Measurements from ENCODE around the gene SMAGP. TPM values are rescaled to one million over a fixed set of nuclear protein-coding genes. Genes with fewer than 3 reads are reported as not detected.
"Not testable (repeated sequence)": the region's sequence is repeated elsewhere in the genome, so short reads cannot be mapped to it uniquely, and the experiment has no call there.

The SMAGP gene
- total and polyA plus RNA-seq, 4 donors, result 2.4 to 6.4 (median 4.2) TPM

GRCh38 chr12:51318846-51319599, 48.8 kb upstream of the SMAGP start:
- no peaks in the 10 kb centered on the region for H3K27me3 ChIP-seq (ENCODE audit: control insufficient read depth in 4 of 4, insufficient read depth in 4 of 4, low read length in 3 of 4)
- WGBS, result 63% methylated on average over 3 of the region's 3 CpGs
- TF ChIP-seq ZBTB33 (IDR thresholded peaks at IDR 0.05) (no peak), JUND (IDR thresholded peaks at IDR 0.05) (no peak), ATF3 (IDR thresholded peaks at IDR 0.05) (no peak), REST (IDR thresholded peaks at IDR 0.05) (no peak), TAF1 (conservative IDR thresholded peaks at IDR 0.05) (no peak), RXRA (IDR thresholded peaks at IDR 0.05) (no peak), CTCF (IDR thresholded peaks at IDR 0.05; ENCODE audit: low read depth, low read length, missing input control) (no peak), RAD21 (IDR thresholded peaks at IDR 0.05) (no peak), NR2F2 (IDR thresholded peaks at IDR 0.05) (no peak), GABPA (IDR thresholded peaks at IDR 0.05 in 1 of 2, conservative IDR thresholded peaks at IDR 0.05 in 1 of 2) (no peak), FOXA2 (IDR thresholded peaks at IDR 0.05) (no peak), EGR1 (IDR thresholded peaks at IDR 0.05; ENCODE audit: low read depth in 2 of 2) (no peak), HNF4A (conservative IDR thresholded peaks at IDR 0.05) (no peak), YY1 (IDR thresholded peaks at IDR 0.05) (no peak), MAX (IDR thresholded peaks at IDR 0.05) (no peak), FOXA1 (IDR thresholded peaks at IDR 0.05) (no peak), SP1 (IDR thresholded peaks at IDR 0.05) (no peak), HNF4G (IDR thresholded peaks at IDR 0.05) (no peak)
- H3K36me3 ChIP-seq (ENCODE audit: control insufficient read depth in 4 of 4, insufficient read depth in 3 of 4, low read depth in 1 of 4, low read length in 3 of 4), result no peaks in the 10 kb centered on the region
- peak overlapping the region; percentile 1 to 59 for H3K27ac ChIP-seq (ENCODE audit: low read depth in 1 of 2, low read length in 2 of 2)
- no peaks in the 10 kb centered on the region for H3K9me3 ChIP-seq (ENCODE audit: control insufficient read depth in 4 of 4, low read length in 3 of 4)
- H3K9ac ChIP-seq (ENCODE audit: low read depth in 1 of 2, low read length in 2 of 2), result no peak overlapping the region
- no peak for DNase-seq (ENCODE audit: low spot score)
- H3K4me1 ChIP-seq (ENCODE audit: control insufficient read depth in 4 of 4, insufficient read depth in 4 of 4, low read length in 3 of 4), result no peaks in the 10 kb centered on the region
- H3K4me3 ChIP-seq (ENCODE audit: low read depth in 1 of 3, low read length in 3 of 3), result no peak overlapping the region

GRCh38 chr12:51318057-51318806, 48.0 kb upstream of the SMAGP start:
- not testable (repeated sequence) for H3K9me3 ChIP-seq (ENCODE audit: control insufficient read depth in 4 of 4, low read length in 3 of 4); DNase-seq (ENCODE audit: low spot score); H3K27me3 ChIP-seq (ENCODE audit: control insufficient read depth in 4 of 4, insufficient read depth in 4 of 4, low read length in 3 of 4); H3K4me1 ChIP-seq (ENCODE audit: control insufficient read depth in 4 of 4, insufficient read depth in 4 of 4, low read length in 3 of 4); H3K4me3 ChIP-seq (ENCODE audit: low read depth in 1 of 3, low read length in 3 of 3); H3K36me3 ChIP-seq (ENCODE audit: control insufficient read depth in 4 of 4, insufficient read depth in 3 of 4, low read depth in 1 of 4, low read length in 3 of 4); H3K9ac ChIP-seq (ENCODE audit: low read depth in 1 of 2, low read length in 2 of 2); H3K27ac ChIP-seq (ENCODE audit: low read depth in 1 of 2, low read length in 2 of 2)
- WGBS, result 89% methylated on average over 8 of the region's 8 CpGs

All from liver (tissue), 9 donors.